Hepatocyte (in vitro differentiated cells): ENCODE measurements around the gene TNFAIP1. TPM values are rescaled to one million over a fixed set of nuclear protein-coding genes. Genes with fewer than 3 reads are reported as not detected.

Experiments
- DNase-seq: peaks from one replicate; pipeline ENCODE4 v3.0.0-alpha.2; 2016; ENCODE audit warnings: low spot score
- H2AFZ ChIP-seq: fragments of 200-600 bp; sonication (generic); 2 replicates; pipeline ENCODE4 v1.6.0; 2016; ENCODE audit warnings: antibody characterized with exemption, mild to moderate bottlenecking
- H3K27ac ChIP-seq: fragments of 200-600 bp; sonication (generic); 2 replicates; pipeline ENCODE4 v1.5.1; 2016; ENCODE audit warnings: mild to moderate bottlenecking
- H3K27me3 ChIP-seq: fragments of 200-600 bp; sonication (generic); 2 replicates; pipeline ENCODE4 v1.6.1; 2016
- H3K36me3 ChIP-seq: fragments of 200-600 bp; sonication (generic); replicated peaks from 2 replicates; pipeline ENCODE4 v1.5.1; 2016; ENCODE audit warnings: low read depth; ENCODE audit not compliant: insufficient read depth
- H3K4me1 ChIP-seq: fragments of 200-600 bp; sonication (generic); 2 replicates; pipeline ENCODE4 v1.5.1; 2016; ENCODE audit warnings: mild to moderate bottlenecking, moderate library complexity; ENCODE audit not compliant: insufficient read depth
- H3K4me2 ChIP-seq: fragments of 200-600 bp; sonication (generic); 2 replicates; pipeline ENCODE4 v1.6.0; 2016
- H3K4me3 ChIP-seq: fragments of 200-600 bp; sonication (generic); 2 replicates; pipeline ENCODE4 v1.5.1; 2016; ENCODE audit warnings: mild to moderate bottlenecking
- H3K79me2 ChIP-seq: fragments of 200-600 bp; sonication (generic); 2 replicates; pipeline ENCODE4 v1.6.0; 2017; ENCODE audit warnings: mild to moderate bottlenecking
- H3K9me2 ChIP-seq: fragments of 200-600 bp; sonication (generic); replicated peaks from 2 replicates; pipeline ENCODE4 v1.6.0; 2017; ENCODE audit warnings: mild to moderate bottlenecking; ENCODE audit not compliant: insufficient read depth
- H3K9me3 ChIP-seq: fragments of 200-600 bp; sonication (generic); 2 replicates; pipeline ENCODE4 v1.5.1; 2016; ENCODE audit warnings: low read depth, mild to moderate bottlenecking
- H4K20me1 ChIP-seq: fragments of 200-600 bp; sonication (generic); 2 replicates; pipeline ENCODE4 v1.6.0; 2016; ENCODE audit warnings: mild to moderate bottlenecking; ENCODE audit not compliant: insufficient read depth, poor library complexity, severe bottlenecking
- CTCF ChIP-seq: fragments of 200-600 bp; sonication (generic); IDR thresholded peaks from 2 replicates; pipeline ENCODE4 v1.5.1; 2016; ENCODE audit warnings: antibody characterized with exemption, mild to moderate bottlenecking; ENCODE audit not compliant: poor library complexity
- EZH2 ChIP-seq: fragments of 200-600 bp; sonication (generic); IDR thresholded peaks from 2 replicates; pipeline ENCODE4 v1.6.1; 2016; ENCODE audit warnings: antibody characterized with exemption, mild to moderate bottlenecking, borderline replicate concordance
- EZH2phosphoT487 ChIP-seq: fragments of 200-600 bp; sonication (generic); IDR thresholded peaks from one replicate; pipeline ENCODE4 v1.6.1; 2018; ENCODE audit warnings: antibody characterized with exemption, mild to moderate bottlenecking, low read depth, moderate library complexity; ENCODE audit not compliant: unreplicated experiment, severe bottlenecking
- WGBS: methylation state at CpG from one replicate; pipeline ENCODE4 v1.1.6; 2016; ENCODE audit warnings: low lambda C conversion rate; ENCODE audit errors: missing lambda C conversion rate; 5-methylcytosine and 5-hydroxymethylcytosine counted together
- polyA plus RNA-seq: library from polyadenylated mRNA; unstranded; fragments of >200 nt; fragmentation: Nextera tagmentation; extraction: Ambion mirVana; gene quantifications from 2 replicates; pipeline ENCODE4 v1.2.1, GENCODE V29; 2016
- total RNA-seq: library from RNA; depleted of rRNA; stranded (reverse); fragments of >200 nt; gene quantifications from 2 replicates; pipeline ENCODE4 v1.2.3, GENCODE V29; 2014

TNFAIP1 gene
- total and polyA plus RNA-seq, 2 experiments from 2014 or later, result 37.6 to 39.0 TPM

GRCh38 chr17:28391401-28391800 is 55.8 kb downstream of the TNFAIP1 start:
- Histone ChIP-seq H3K27me3 (no peaks in the 10 kb centered on the region), H3K4me1 (peaks cover 11% of the 10 kb centered on the region), H3K4me3 (no peak overlapping the region), H3K9me3 (no peaks in the 10 kb centered on the region), H3K4me2 (no peak overlapping the region), H4K20me1 (no peaks in the 10 kb centered on the region), H3K27ac (no peak overlapping the region), H3K9me2 (no peaks in the 10 kb centered on the region), H3K79me2 (no peaks in the 10 kb centered on the region), H3K36me3 (no peaks in the 10 kb centered on the region), H2AFZ (no peak overlapping the region)
- TF ChIP-seq EZH2 (no peak), EZH2phosphoT487 (no peak), CTCF (no peak)
- 45% methylated on average over 2 of the region's 2 CpGs for WGBS
- DNase-seq, result peak; percentile 3

- H3K79me2 ChIP-seq, result no peaks in the 10 kb centered on the region
- no peaks in the 10 kb centered on the region for H4K20me1 ChIP-seq
- no peaks in the 10 kb centered on the region for H3K9me2 ChIP-seq
- H3K27ac ChIP-seq, result no peak overlapping the region
- WGBS, result 81% methylated on average over 10 of the region's 10 CpGs
- no peaks in the 10 kb centered on the region for H3K27me3 ChIP-seq
- no peak for DNase-seq
- no peak overlapping the region for H3K4me2 ChIP-seq
- H3K9me3 ChIP-seq, result no peaks in the 10 kb centered on the region
- no peak overlapping the region for H3K4me3 ChIP-seq
- no peaks in the 10 kb centered on the region for H3K36me3 ChIP-seq
- TF ChIP-seq EZH2 (no peak), EZH2phosphoT487 (no peak), CTCF (no peak)
- H2AFZ ChIP-seq, result no peak overlapping the region
- peaks cover 11% of the 10 kb centered on the region for H3K4me1 ChIP-seq
These were observed 56.9 kb downstream of the TNFAIP1 start for GRCh38 chr17:28392491-28392890.

- H3K27ac ChIP-seq, result peak overlapping the region; percentile 71
- H3K79me2 ChIP-seq, result no peaks in the 10 kb centered on the region
- TF ChIP-seq EZH2, result no peak
- no peak for TF ChIP-seq EZH2phosphoT487
- TF ChIP-seq CTCF, result no peak
- H3K4me2 ChIP-seq, result no peak overlapping the region
- H2AFZ ChIP-seq, result no peak overlapping the region
- no peaks in the 10 kb centered on the region for H3K36me3 ChIP-seq
- H3K9me2 ChIP-seq, result no peaks in the 10 kb centered on the region
- no peaks in the 10 kb centered on the region for H3K9me3 ChIP-seq
- no peaks in the 10 kb centered on the region for H3K27me3 ChIP-seq
- peaks cover 22% of the 10 kb centered on the region for H3K4me1 ChIP-seq
- WGBS, result 82% methylated on average over 7 of the region's 7 CpGs
- H3K4me3 ChIP-seq, result no peak overlapping the region
- peak; percentile 50 for DNase-seq
- no peaks in the 10 kb centered on the region for H4K20me1 ChIP-seq
These were observed 59.0 kb downstream of the TNFAIP1 start for GRCh38 chr17:28394337-28395116.
